Bone marrow (tissue), 2 donors: ENCODE measurements around the gene SIPA1L3.
"Not testable (repeated sequence)": the region's sequence is repeated elsewhere in the genome, so short reads cannot be mapped to it uniquely, and the experiment has no call there.

Experiments used
- DNase-seq, 2 donors: peaks; one replicate each; lab custom pipeline; 2025; lab: John Stamatoyannopoulos, UW

The SIPA1L3 gene

GRCh38 chr19:38213469-38213868, 306.5 kb downstream of the SIPA1L3 start:
- DNase-seq = no peak

- DNase-seq = no peak
Observed at GRCh38 chr19:38213911-38214625, 307.1 kb downstream of the SIPA1L3 start.

GRCh38 chr19:38216785-38217641, 310.0 kb downstream of the SIPA1L3 start:
- DNase-seq = no peak

GRCh38 chr19:38218204-38218603, 311.2 kb downstream of the SIPA1L3 start:
- DNase-seq = no peak

GRCh38 chr19:38219221-38219620, 312.2 kb downstream of the SIPA1L3 start:
- no peak for DNase-seq

GRCh38 chr19:38221421-38221820, 314.4 kb downstream of the SIPA1L3 start:
- DNase-seq = no peak

GRCh38 chr19:38221919-38222830, 315.2 kb downstream of the SIPA1L3 start:
- no peak for DNase-seq

- DNase-seq = no peak
Observed at GRCh38 chr19:38223119-38223523, 316.1 kb downstream of the SIPA1L3 start.

- DNase-seq = no peak
Observed at GRCh38 chr19:38223617-38224013, 316.6 kb downstream of the SIPA1L3 start.

- DNase-seq = no peak
Observed at GRCh38 chr19:38224014-38224862, 317.2 kb downstream of the SIPA1L3 start, which contains the start of gene DPF1. Gene DPF1 (minus strand): TSS chr19:38224222. CDS start chr19:38224142, 80 bp downstream.

- not testable (repeated sequence) for DNase-seq
Observed at GRCh38 chr19:38224863-38225218, 317.8 kb downstream of the SIPA1L3 start.

GRCh38 chr19:38227287-38228004, 320.4 kb downstream of the SIPA1L3 start:
- no peak for DNase-seq

- DNase-seq = no peak
Observed at GRCh38 chr19:38228005-38228377, 321.0 kb downstream of the SIPA1L3 start.

- DNase-seq = no peak
Observed at GRCh38 chr19:38228491-38229439, 321.8 kb downstream of the SIPA1L3 start.

GRCh38 chr19:38229585-38230073, 322.6 kb downstream of the SIPA1L3 start:
- peak in 1 of 2 donors; percentile 62 for DNase-seq

- DNase-seq = not testable (repeated sequence)
Observed at GRCh38 chr19:38230506-38231133, 323.6 kb downstream of the SIPA1L3 start.

GRCh38 chr19:38231918-38232317, 324.9 kb downstream of the SIPA1L3 start:
- no peak for DNase-seq

GRCh38 chr19:38233740-38234251, 326.8 kb downstream of the SIPA1L3 start:
- peak; percentile 51 to 55 for DNase-seq
